ENCODE data around the gene PFKL. TPM values are rescaled to one million over a fixed set of nuclear protein-coding genes. Genes with fewer than 3 reads are reported as not detected.

Gene PFKL
- total RNA-seq, 3 donors from 2014 or later (not counting 1 experiment from before 2014, with no cell fraction given) = 89.7 to 91.3 (median 89.9) TPM

DNA sequence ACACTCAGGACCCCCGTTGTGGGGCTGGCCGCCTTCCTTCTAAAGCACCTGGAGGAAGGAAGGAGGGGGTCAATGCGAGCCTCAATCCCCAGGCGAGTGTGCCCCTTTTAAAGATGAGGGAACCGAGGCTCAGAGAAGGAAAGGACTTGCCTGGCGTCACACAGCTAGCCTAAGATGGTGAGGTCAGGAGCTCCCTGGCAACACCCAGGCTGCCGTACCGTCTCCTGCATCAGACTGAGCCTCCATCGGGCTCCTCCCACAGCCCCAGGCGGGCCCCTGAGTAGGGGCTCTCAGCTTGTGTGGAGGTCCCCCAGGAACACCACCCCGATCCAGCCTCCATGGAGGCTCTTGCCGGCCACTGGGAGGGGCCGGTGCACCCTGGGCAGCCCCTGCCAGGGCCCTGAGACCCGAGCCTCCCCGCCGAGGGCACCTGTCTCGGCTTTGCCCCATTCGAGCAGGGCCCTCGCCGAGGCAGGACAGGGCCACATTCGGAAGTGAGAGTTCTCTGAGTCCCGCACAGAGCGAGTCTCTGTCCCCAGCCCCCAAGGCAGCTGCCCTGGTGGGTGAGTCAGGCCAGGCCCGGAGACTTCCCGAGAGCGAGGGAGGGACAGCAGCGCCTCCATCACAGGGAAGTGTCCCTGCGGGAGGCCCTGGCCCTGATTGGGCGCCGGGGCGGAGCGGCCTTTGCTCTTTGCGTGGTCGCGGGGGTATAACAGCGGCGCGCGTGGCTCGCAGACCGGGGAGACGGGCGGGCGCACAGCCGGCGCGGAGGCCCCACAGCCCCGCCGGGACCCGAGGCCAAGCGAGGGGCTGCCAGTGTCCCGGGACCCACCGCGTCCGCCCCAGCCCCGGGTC lies 14.5 kb upstream of the PFKL start, which contains the start of gene AIRE:
AIRE (plus strand) TSS at position 739 of the 855 bp plus-strand sequence. CDS start 131 bp downstream, outside the sequence.
- Histone ChIP-seq H3K4me3 (ENCODE audit: low read length) (no peak within 1 kb of the TSS), H3K9me3 (ENCODE audit: control insufficient read depth, insufficient read depth, low read length) (no peaks in the 10 kb centered on the region), H3K27ac (ENCODE audit: low read length) (no peak within 1 kb of the TSS), H3K4me1 (ENCODE audit: control insufficient read depth, insufficient read depth, low read length) (no peaks in the 10 kb centered on the region), H3K36me3 (ENCODE audit: control insufficient read depth, insufficient read depth, low read length) (no peaks in the 10 kb centered on the region), H3K27me3 (ENCODE audit: control insufficient read depth, insufficient read depth, low read length) (no peaks in the 10 kb centered on the region)
- DNase-seq = no peak
- peaks cover 0 to 2% of the 10 kb centered on the region in 2 donors for H3K27me3 Mint-ChIP-seq (ENCODE audit: low read depth in 2 of 2)
- 63% methylated on average over 56 of the region's 56 CpGs for WGBS (ENCODE audit: insufficient coverage)
- no peak for ATAC-seq
- H3K4me3 Mint-ChIP-seq = no peak within 1 kb of the TSS
- no peaks in the 10 kb centered on the region for H3K4me1 Mint-ChIP-seq
- no peaks in the 10 kb centered on the region for H3K36me3 Mint-ChIP-seq
- no peak within 1 kb of the TSS for H3K27ac Mint-ChIP-seq
- H3K9me3 Mint-ChIP-seq = no peaks in the 10 kb centered on the region
- TF ChIP-seq, protein P1, sequence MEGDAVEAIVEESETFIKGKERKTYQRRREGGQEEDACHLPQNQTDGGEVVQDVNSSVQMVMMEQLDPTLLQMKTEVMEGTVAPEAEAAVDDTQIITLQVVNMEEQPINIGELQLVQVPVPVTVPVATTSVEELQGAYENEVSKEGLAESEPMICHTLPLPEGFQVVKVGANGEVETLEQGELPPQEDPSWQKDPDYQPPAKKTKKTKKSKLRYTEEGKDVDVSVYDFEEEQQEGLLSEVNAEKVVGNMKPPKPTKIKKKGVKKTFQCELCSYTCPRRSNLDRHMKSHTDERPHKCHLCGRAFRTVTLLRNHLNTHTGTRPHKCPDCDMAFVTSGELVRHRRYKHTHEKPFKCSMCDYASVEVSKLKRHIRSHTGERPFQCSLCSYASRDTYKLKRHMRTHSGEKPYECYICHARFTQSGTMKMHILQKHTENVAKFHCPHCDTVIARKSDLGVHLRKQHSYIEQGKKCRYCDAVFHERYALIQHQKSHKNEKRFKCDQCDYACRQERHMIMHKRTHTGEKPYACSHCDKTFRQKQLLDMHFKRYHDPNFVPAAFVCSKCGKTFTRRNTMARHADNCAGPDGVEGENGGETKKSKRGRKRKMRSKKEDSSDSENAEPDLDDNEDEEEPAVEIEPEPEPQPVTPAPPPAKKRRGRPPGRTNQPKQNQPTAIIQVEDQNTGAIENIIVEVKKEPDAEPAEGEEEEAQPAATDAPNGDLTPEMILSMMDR (IDR thresholded peaks at IDR 0.05) = no peak
- intact Hi-C loops (cut with micrococcal nuclease) = no loop called here

DNA sequence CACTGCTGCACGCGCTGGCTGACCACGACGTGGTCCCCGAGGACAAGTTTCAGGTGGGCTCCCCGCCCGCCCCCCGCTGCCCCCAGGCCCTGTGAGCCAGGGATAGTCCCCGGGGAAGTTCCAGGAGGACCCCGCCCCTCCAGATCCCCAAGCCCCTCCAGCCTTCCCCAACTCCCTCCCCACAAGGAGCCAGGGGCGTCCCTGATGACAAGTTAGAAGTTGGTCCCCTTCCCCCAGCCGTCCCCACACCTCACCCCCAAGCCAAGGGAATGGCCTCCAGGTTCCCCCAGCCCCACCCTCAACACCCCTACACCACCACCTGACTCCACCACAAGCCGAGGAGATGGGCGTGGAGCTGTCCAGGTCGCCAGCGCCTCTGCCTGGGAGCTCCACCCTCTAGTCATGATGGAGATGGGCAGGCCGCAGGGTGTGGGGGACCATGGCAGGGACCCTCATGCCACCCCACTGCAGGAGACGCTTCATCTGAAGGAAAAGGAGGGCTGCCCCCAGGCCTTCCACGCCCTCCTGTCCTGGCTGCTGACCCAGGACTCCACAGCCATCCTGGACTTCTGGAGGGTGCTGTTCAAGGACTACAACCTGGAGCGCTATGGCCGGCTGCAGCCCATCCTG lies 13.7 kb upstream of the PFKL start:
- Histone ChIP-seq H3K9me3 (ENCODE audit: control insufficient read depth, insufficient read depth, low read length) (no peaks in the 10 kb centered on the region), H3K27me3 (ENCODE audit: control insufficient read depth, insufficient read depth, low read length) (no peaks in the 10 kb centered on the region), H3K4me1 (ENCODE audit: control insufficient read depth, insufficient read depth, low read length) (no peaks in the 10 kb centered on the region), H3K4me3 (ENCODE audit: low read length) (no peak overlapping the region), H3K36me3 (ENCODE audit: control insufficient read depth, insufficient read depth, low read length) (no peaks in the 10 kb centered on the region), H3K27ac (ENCODE audit: low read length) (no peak overlapping the region)
- no peak for DNase-seq
- intact Hi-C loops (cut with micrococcal nuclease) = no loop called here
- ATAC-seq = no peak
- peaks cover 0 to 3% of the 10 kb centered on the region in 2 donors for H3K27me3 Mint-ChIP-seq (ENCODE audit: low read depth in 2 of 2)
- no peaks in the 10 kb centered on the region for H3K4me1 Mint-ChIP-seq
- 79% methylated on average over 21 of the region's 21 CpGs for WGBS (ENCODE audit: insufficient coverage)
- H3K9me3 Mint-ChIP-seq = no peaks in the 10 kb centered on the region
- H3K27ac Mint-ChIP-seq = no peak overlapping the region
- H3K36me3 Mint-ChIP-seq = no peaks in the 10 kb centered on the region
- TF ChIP-seq, protein P1 (IDR thresholded peaks at IDR 0.05) = no peak
- H3K4me3 Mint-ChIP-seq = no peak overlapping the region

DNA sequence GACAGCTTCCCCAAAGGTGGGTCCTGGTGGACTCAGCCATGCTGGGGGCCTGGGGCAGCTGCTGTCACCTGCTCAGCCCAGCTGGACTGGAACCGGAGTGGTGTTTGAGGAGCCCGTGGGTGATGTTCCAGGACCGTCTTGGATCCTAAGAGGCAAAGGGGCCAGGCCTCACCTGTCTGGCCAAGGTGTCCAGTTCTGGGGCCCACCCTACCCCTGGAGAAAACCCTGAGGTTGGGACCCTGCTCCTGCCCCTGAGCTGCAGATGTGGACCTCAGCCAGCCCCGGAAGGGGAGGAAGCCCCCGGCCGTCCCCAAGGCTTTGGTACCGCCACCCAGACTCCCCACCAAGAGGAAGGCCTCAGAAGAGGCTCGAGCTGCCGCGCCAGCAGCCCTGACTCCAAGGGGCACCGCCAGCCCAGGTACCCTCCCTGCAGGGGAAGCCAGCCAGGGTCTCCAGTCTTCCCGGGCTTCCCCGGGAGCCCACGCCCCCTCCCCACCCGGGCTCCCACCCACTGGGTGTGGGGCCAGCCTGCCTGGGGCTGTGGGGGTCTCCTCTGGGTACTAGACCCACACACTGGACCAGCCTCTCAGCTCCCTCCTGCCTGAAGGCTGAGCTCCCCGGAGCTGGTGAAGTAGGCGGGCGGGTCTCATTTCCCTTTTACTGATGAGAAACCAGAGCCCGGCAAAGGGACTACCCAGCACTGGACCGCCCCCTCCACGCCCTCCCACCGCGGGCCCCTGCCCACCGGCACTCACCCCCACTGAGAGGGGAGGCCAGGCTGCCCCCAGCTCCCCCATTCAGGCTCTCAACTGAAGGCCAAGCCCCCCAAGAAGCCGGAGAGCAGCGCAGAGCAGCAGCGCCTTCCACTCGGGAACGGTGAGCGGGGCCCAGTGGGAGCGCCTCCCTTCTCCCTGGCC lies 12.9 kb upstream of the PFKL start:
- intact Hi-C loops (cut with micrococcal nuclease) = no loop called here
- ATAC-seq (no peak), DNase-seq (no peak)
- no peaks in the 10 kb centered on the region for H3K4me1 ChIP-seq (ENCODE audit: control insufficient read depth, insufficient read depth, low read length)
- H3K4me3 ChIP-seq (ENCODE audit: low read length) = no peak overlapping the region
- no peaks in the 10 kb centered on the region for H3K27me3 ChIP-seq (ENCODE audit: control insufficient read depth, insufficient read depth, low read length)
- peaks cover 0 to 3% of the 10 kb centered on the region in 2 donors for H3K27me3 Mint-ChIP-seq (ENCODE audit: low read depth in 2 of 2)
- H3K4me3 Mint-ChIP-seq = no peak overlapping the region
- no peaks in the 10 kb centered on the region for H3K36me3 ChIP-seq (ENCODE audit: control insufficient read depth, insufficient read depth, low read length)
- H3K27ac ChIP-seq (ENCODE audit: low read length) = no peak overlapping the region
- 79% methylated on average over 31 of the region's 31 CpGs for WGBS (ENCODE audit: insufficient coverage)
- no peaks in the 10 kb centered on the region for H3K9me3 ChIP-seq (ENCODE audit: control insufficient read depth, insufficient read depth, low read length)
- H3K9me3 Mint-ChIP-seq = no peaks in the 10 kb centered on the region
- H3K36me3 Mint-ChIP-seq = no peaks in the 10 kb centered on the region
- no peak overlapping the region for H3K27ac Mint-ChIP-seq
- no peaks in the 10 kb centered on the region for H3K4me1 Mint-ChIP-seq
- TF ChIP-seq, protein P1 (IDR thresholded peaks at IDR 0.05) = no peak
